ENCODE measurements around the gene CD63.

DNA sequence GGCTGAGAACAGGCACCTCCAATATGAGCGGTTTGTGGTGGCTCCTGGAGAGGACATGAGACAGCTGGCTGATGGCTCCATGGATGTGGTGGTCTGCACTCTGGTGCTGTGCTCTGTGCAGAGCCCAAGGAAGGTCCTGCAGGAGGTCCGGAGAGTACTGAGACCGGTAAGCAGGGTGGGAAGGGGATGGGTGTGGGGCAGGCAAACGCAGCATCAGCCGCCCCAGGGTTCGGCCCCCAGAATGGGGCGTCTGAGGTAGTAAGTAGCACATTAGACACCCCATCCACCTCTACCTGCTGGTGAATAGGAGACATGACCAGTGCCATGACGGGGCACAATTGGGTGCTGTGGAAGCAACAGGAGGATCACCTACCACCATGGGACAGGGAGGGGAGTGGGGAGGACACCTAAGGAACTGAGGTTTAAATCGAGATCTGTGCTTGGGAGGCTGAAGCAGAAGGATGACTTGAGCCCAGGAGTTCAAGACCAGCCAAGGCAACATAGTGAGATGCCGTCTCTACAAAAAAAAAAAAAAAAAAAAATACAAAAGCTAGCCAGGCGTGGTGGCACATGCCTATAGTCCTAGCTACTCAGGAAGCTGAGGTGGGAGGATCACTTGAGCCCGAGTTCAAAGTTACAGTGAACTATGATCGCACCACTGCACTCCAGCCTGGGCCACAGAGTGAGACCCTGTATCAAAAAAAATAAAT, 46.6 kb downstream of the CD63 start:
- TF ChIP-seq, protein P1, sequence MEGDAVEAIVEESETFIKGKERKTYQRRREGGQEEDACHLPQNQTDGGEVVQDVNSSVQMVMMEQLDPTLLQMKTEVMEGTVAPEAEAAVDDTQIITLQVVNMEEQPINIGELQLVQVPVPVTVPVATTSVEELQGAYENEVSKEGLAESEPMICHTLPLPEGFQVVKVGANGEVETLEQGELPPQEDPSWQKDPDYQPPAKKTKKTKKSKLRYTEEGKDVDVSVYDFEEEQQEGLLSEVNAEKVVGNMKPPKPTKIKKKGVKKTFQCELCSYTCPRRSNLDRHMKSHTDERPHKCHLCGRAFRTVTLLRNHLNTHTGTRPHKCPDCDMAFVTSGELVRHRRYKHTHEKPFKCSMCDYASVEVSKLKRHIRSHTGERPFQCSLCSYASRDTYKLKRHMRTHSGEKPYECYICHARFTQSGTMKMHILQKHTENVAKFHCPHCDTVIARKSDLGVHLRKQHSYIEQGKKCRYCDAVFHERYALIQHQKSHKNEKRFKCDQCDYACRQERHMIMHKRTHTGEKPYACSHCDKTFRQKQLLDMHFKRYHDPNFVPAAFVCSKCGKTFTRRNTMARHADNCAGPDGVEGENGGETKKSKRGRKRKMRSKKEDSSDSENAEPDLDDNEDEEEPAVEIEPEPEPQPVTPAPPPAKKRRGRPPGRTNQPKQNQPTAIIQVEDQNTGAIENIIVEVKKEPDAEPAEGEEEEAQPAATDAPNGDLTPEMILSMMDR (IDR thresholded peaks at IDR 0.05): no peak
- TF ChIP-seq ZFX (IDR thresholded peaks at IDR 0.05; ENCODE audit: borderline replicate concordance): no peak

All from 22Rv1 (cell line).